GM08714 (cell line): ENCODE data around the gene VSIG4.

ENCODE experiments used
- H3K4me3 ChIP-seq: fragments of 200-500 bp; sonication (Bioruptor generic); 2 replicates; pipeline ENCODE4 v1.5.1; 2014; ENCODE audit warnings: mild to moderate bottlenecking, low read length, inconsistent platforms
- ZNF274 ChIP-seq: IDR thresholded peaks from 2 replicates; pipeline ENCODE4 v1.6.1; 2012; ENCODE audit warnings: mild to moderate bottlenecking, low read depth, low read length

The VSIG4 gene

GRCh38 chrX:66042307-66043077 is 2.6 kb upstream of the VSIG4 start:
- no peak for TF ChIP-seq ZNF274
- H3K4me3 ChIP-seq = no peak overlapping the region; the same call in 1 of the 2 replicates

GRCh38 chrX:66038115-66038514 is 1.8 kb downstream of the VSIG4 start:
- no peak for TF ChIP-seq ZNF274
- H3K4me3 ChIP-seq = no peak overlapping the region

GRCh38 chrX:66036231-66036630 is 3.6 kb downstream of the VSIG4 start:
- TF ChIP-seq ZNF274 = no peak
- H3K4me3 ChIP-seq = no peak overlapping the region

GRCh38 chrX:66035667-66036066 is 4.2 kb downstream of the VSIG4 start:
- no peak for TF ChIP-seq ZNF274
- no peak overlapping the region for H3K4me3 ChIP-seq

GRCh38 chrX:66030505-66031317 is 9.2 kb downstream of the VSIG4 start:
- no peak for TF ChIP-seq ZNF274
- H3K4me3 ChIP-seq = no peak overlapping the region

GRCh38 chrX:66028936-66029335 is 10.9 kb downstream of the VSIG4 start:
- TF ChIP-seq ZNF274 = no peak
- H3K4me3 ChIP-seq = no peak overlapping the region

- H3K4me3 ChIP-seq = no peak overlapping the region
- TF ChIP-seq ZNF274 = no peak
These were observed 15.3 kb downstream of the VSIG4 start for GRCh38 chrX:66024570-66024969.

- H3K4me3 ChIP-seq = no peak overlapping the region
- TF ChIP-seq ZNF274 = no peak
These were observed 15.8 kb downstream of the VSIG4 start for GRCh38 chrX:66024092-66024467.

- H3K4me3 ChIP-seq = no peak overlapping the region
- no peak for TF ChIP-seq ZNF274
These were observed 16.3 kb downstream of the VSIG4 start for GRCh38 chrX:66023385-66024091.

- H3K4me3 ChIP-seq = no peak overlapping the region
- TF ChIP-seq ZNF274 = no peak
These were observed 17.1 kb downstream of the VSIG4 start for GRCh38 chrX:66022632-66023384.

GRCh38 chrX:66021765-66022631 is 17.9 kb downstream of the VSIG4 start:
- no peak for TF ChIP-seq ZNF274
- H3K4me3 ChIP-seq = no peak overlapping the region

- TF ChIP-seq ZNF274 = no peak
- no peak overlapping the region for H3K4me3 ChIP-seq
These were observed 18.5 kb downstream of the VSIG4 start for GRCh38 chrX:66021401-66021764.
